Osteoblast (primary cell): ENCODE results near the gene FFAR3. TPM values are rescaled to one million over a fixed set of nuclear protein-coding genes. Genes with fewer than 3 reads are reported as not detected.

Source experiments
- DNase-seq: peaks from one replicate; pipeline ENCODE4 v3.0.0; 2011; ENCODE audit warnings: low spot score, mixed read lengths; ENCODE audit not compliant: insufficient read length; ENCODE audit errors: missing footprints
- H2AFZ ChIP-seq: 2 replicates; pipeline ENCODE4 v1.6.0; 2011; ENCODE audit warnings: mild to moderate bottlenecking, low read length
- H3K27ac ChIP-seq: 2 replicates; pipeline ENCODE4 v1.5.1; 2011; ENCODE audit warnings: mild to moderate bottlenecking, low read depth, low read length, moderate library complexity
- H3K27me3 ChIP-seq: 2 replicates; pipeline ENCODE4 v1.6.0; 2012; ENCODE audit warnings: mild to moderate bottlenecking, control low read depth, inconsistent platforms, low read length, moderate library complexity; ENCODE audit not compliant: insufficient read depth
- H3K36me3 ChIP-seq: 2 replicates; pipeline ENCODE4 v1.5.1; 2011; ENCODE audit warnings: mild to moderate bottlenecking, low read length, control low read depth, moderate library complexity; ENCODE audit not compliant: insufficient read depth
- H3K4me1 ChIP-seq: 2 replicates; pipeline ENCODE4 v1.5.1; 2011; ENCODE audit warnings: mild to moderate bottlenecking, low read length, control low read depth, moderate library complexity; ENCODE audit not compliant: insufficient read depth
- H3K4me2 ChIP-seq: 2 replicates; pipeline ENCODE4 v1.6.0; 2011; ENCODE audit warnings: mild to moderate bottlenecking, low read length; ENCODE audit not compliant: insufficient read depth
- H3K4me3 ChIP-seq: fragments of 200-600 bp; sonication (generic); 3 replicates; pipeline ENCODE4 v1.5.1; 2012; ENCODE audit warnings: mild to moderate bottlenecking, low read length, inconsistent platforms; ENCODE audit not compliant: insufficient read depth
- H3K79me2 ChIP-seq: 2 replicates; pipeline ENCODE4 v1.6.0; 2012; ENCODE audit warnings: mild to moderate bottlenecking, low read length, control low read depth, inconsistent platforms; ENCODE audit not compliant: insufficient read depth
- H3K9me3 ChIP-seq: 2 replicates; pipeline ENCODE4 v1.5.1; 2011; ENCODE audit warnings: low read depth, low read length, control low read depth
- H4K20me1 ChIP-seq: 2 replicates; pipeline ENCODE4 v1.6.0; 2012; ENCODE audit warnings: mild to moderate bottlenecking, low read length, control low read depth; ENCODE audit not compliant: insufficient read depth
- total RNA-seq: library from RNA; depleted of rRNA; stranded (reverse); fragments of >200 nt; gene quantifications from 2 replicates; pipeline ENCODE4 v1.2.3, GENCODE V29; 2012
- TF ChIP-seq, protein P1 (sequence below): IDR thresholded peaks from 2 replicates; pipeline ENCODE4 v1.5.1; 2011; ENCODE audit warnings: mild to moderate bottlenecking, low read depth, low read length, moderate library complexity; ENCODE audit errors: extremely low read depth

Gene FFAR3
- total RNA-seq, 1 donor, result not detected

DNA sequence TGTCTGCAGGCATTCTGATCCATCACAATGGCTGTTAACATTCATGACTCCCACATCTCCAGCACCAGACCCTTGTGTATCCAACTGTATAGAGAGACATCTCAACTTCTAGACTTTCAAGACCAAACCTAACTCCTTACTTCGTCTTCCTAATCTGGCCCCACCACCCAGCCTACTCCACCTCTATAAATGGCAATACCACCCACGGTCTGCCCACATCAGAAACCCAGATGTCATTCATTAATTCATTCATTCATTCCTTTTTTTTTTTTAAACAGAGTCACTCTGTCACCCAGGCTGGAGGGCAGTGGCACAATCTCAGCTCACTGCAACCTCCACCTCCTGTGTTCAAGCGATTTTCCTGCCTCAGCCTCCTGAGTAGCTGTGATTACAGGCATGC, 23.1 kb downstream of the FFAR3 start:
- H4K20me1 ChIP-seq, result no peaks in the 10 kb centered on the region
- no peaks in the 10 kb centered on the region for H3K36me3 ChIP-seq
- TF ChIP-seq, protein P1, sequence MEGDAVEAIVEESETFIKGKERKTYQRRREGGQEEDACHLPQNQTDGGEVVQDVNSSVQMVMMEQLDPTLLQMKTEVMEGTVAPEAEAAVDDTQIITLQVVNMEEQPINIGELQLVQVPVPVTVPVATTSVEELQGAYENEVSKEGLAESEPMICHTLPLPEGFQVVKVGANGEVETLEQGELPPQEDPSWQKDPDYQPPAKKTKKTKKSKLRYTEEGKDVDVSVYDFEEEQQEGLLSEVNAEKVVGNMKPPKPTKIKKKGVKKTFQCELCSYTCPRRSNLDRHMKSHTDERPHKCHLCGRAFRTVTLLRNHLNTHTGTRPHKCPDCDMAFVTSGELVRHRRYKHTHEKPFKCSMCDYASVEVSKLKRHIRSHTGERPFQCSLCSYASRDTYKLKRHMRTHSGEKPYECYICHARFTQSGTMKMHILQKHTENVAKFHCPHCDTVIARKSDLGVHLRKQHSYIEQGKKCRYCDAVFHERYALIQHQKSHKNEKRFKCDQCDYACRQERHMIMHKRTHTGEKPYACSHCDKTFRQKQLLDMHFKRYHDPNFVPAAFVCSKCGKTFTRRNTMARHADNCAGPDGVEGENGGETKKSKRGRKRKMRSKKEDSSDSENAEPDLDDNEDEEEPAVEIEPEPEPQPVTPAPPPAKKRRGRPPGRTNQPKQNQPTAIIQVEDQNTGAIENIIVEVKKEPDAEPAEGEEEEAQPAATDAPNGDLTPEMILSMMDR, result no peak
- H3K4me1 ChIP-seq, result no peaks in the 10 kb centered on the region
- H3K27ac ChIP-seq, result no peak overlapping the region
- peaks cover 2% of the 10 kb centered on the region for H3K9me3 ChIP-seq
- H2AFZ ChIP-seq, result no peak overlapping the region
- no peak for DNase-seq
- no peaks in the 10 kb centered on the region for H3K79me2 ChIP-seq
- H3K4me2 ChIP-seq, result no peak overlapping the region
- H3K27me3 ChIP-seq, result no peaks in the 10 kb centered on the region
- no peak overlapping the region for H3K4me3 ChIP-seq

DNA sequence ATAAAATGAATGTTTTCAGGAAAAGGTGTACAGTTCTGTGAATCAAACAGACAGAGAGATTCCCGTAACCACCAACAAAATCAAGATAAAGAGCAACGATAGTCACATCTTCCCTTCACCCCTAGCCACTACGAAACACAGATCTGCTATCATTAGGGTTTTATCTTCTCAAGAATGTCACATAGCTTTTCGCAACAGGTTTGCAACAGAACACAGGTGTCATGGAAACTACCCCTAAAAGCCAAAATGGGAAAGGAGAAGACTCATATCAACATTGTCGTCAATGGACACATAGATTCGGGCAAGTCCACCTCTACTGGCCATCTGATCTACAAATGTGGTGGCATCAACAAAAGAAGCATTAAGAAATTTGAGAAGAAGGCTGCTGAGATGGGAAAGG, 23.7 kb downstream of the FFAR3 start:
- DNase-seq, result no peak
- Histone ChIP-seq H3K36me3 (no peaks in the 10 kb centered on the region), H3K27me3 (no peaks in the 10 kb centered on the region), H3K4me2 (no peak overlapping the region), H2AFZ (no peak overlapping the region), H4K20me1 (no peaks in the 10 kb centered on the region), H3K9me3 (peaks cover 2% of the 10 kb centered on the region), H3K79me2 (no peaks in the 10 kb centered on the region), H3K27ac (no peak overlapping the region), H3K4me1 (no peaks in the 10 kb centered on the region), H3K4me3 (no peak overlapping the region)
- TF ChIP-seq, protein P1, result no peak

DNA sequence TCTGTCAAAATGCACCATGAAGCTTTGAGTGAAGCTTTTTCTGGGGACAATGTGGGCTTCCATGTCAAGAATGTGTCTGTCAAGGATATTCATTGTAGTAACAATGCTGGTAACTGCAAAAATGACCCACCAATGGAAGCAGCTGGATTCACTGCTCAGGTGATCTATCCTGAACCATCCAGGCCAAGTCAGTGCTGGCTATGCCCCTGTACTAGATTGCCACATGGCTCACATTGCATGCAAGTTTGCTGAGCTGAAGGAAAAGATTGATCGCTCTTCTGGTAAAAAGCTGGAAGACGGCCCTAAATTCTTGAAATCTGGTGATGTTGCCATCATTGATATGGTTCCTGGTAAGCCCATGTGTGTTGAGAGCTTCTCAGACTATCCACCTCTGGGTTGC, 25.3 kb downstream of the FFAR3 start:
- no peak overlapping the region for H3K4me2 ChIP-seq
- no peak for DNase-seq
- H3K79me2 ChIP-seq, result no peaks in the 10 kb centered on the region
- H3K27ac ChIP-seq, result no peak overlapping the region
- no peak overlapping the region for H2AFZ ChIP-seq
- H3K4me3 ChIP-seq, result no peak overlapping the region
- no peaks in the 10 kb centered on the region for H3K27me3 ChIP-seq
- H3K9me3 ChIP-seq, result peaks cover 2% of the 10 kb centered on the region
- no peaks in the 10 kb centered on the region for H3K4me1 ChIP-seq
- H4K20me1 ChIP-seq, result no peaks in the 10 kb centered on the region
- H3K36me3 ChIP-seq, result no peaks in the 10 kb centered on the region
- TF ChIP-seq, protein P1, result no peak

DNA sequence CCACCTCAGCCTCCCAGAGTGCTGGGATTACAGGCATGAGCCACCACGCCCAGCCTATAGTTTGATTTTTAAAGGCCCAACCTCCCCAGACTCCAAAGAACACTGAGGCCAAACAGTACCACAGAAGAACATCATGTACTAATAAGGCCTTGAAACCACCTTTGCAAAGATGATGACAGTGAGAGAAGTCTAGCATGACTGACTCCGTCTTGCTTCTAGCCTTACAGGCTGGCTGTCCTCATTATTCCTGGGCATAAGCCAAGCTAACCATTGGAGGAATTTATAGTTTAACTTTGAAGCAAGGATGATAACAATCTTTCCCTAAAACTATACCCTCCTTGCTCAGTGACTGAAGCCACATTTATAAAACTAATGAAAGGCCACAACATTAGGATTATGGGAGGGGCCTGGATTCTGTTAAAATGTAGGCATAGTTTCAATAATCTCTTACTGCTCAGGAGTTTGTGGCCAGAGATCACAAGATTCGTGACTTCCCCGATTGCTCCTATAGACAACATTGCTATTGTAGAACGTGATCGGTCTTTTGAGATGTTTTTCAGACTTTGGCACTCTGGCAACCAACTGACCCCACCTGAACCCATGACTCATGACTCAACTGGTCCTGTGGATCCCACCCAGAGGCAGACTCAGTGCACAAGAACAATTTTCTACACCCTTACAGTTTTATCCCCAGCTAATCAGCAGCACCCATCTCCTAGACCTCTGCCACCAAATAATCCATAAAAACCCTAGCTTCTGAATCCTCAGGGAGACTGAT, 30.2 kb downstream of the FFAR3 start:
- Histone ChIP-seq H3K27me3 (no peaks in the 10 kb centered on the region), H3K4me3 (no peak overlapping the region), H4K20me1 (no peaks in the 10 kb centered on the region)

More for the DNA sequence above, 30.2 kb downstream of the FFAR3 start:
- Histone ChIP-seq H2AFZ (no peak overlapping the region), H3K27ac (no peak overlapping the region), H3K4me2 (no peak overlapping the region), H3K4me1 (no peaks in the 10 kb centered on the region), H3K36me3 (no peaks in the 10 kb centered on the region), H3K79me2 (no peaks in the 10 kb centered on the region), H3K9me3 (peaks cover 2% of the 10 kb centered on the region)
- TF ChIP-seq, protein P1, result no peak
- DNase-seq, result no peak
